ENCODE results near the gene ADCY1.

DNA sequence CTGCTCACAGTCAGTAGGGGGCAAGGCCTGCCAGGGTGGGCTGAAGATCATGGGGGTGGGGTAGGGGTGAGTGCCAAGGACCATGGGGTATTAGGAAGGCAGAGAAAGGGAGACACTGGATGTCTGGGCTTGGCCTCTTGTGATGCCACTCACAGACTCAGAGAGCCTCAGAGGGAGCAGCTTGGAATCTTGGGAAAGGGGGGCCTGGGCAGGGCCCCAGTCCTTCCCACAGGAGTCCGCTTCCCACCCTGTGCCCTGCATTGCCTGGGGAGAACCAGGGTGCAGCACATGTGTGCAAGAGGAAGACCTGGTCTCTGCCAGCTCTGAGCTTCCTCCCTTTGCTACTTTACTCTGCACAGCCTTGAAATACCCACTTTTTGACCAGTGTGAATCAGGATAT, 4.3 kb downstream of the ADCY1 start:
- TF ChIP-seq, protein P1, sequence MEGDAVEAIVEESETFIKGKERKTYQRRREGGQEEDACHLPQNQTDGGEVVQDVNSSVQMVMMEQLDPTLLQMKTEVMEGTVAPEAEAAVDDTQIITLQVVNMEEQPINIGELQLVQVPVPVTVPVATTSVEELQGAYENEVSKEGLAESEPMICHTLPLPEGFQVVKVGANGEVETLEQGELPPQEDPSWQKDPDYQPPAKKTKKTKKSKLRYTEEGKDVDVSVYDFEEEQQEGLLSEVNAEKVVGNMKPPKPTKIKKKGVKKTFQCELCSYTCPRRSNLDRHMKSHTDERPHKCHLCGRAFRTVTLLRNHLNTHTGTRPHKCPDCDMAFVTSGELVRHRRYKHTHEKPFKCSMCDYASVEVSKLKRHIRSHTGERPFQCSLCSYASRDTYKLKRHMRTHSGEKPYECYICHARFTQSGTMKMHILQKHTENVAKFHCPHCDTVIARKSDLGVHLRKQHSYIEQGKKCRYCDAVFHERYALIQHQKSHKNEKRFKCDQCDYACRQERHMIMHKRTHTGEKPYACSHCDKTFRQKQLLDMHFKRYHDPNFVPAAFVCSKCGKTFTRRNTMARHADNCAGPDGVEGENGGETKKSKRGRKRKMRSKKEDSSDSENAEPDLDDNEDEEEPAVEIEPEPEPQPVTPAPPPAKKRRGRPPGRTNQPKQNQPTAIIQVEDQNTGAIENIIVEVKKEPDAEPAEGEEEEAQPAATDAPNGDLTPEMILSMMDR (IDR thresholded peaks at IDR 0.05): no peak
- no peak for TF ChIP-seq POLR2A (IDR thresholded peaks at IDR 0.05)

Measured in stomach (tissue), 4 donors.